ENCODE measurements around the gene FHAD1.

The FHAD1 gene

GRCh38 chr1:15248216-15248615 lies 1.2 kb downstream of the FHAD1 start:
- no peak for DNase-seq (ENCODE audit: low read depth, low spot score)

- DNase-seq (ENCODE audit: low read depth, low spot score): no peak
Observed at GRCh38 chr1:15249081-15249480, 2.1 kb downstream of the FHAD1 start.

GRCh38 chr1:15251857-15252835 lies 5.1 kb downstream of the FHAD1 start:
- no peak for DNase-seq (ENCODE audit: low read depth, low spot score)

DNA sequence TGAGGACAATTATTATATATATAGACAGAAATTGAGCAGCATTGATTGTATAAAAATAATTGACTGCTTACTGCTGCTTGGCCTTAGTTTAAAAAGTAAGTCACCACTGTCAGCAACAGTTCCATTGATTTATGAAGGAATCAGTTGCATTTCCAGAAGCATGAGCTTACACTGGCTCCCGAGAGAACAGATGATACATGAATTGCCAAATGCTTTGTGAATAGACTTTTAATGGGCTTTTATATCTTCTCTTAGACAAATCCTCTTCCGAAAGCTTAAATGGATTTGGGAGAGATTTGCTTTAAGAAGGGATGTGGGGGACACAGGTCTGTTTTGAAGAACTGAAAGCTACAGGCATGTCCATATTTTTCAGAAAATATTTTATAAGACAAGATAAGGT lies 7.5 kb downstream of the FHAD1 start:
- DNase-seq (ENCODE audit: low read depth, low spot score): no peak

DNA sequence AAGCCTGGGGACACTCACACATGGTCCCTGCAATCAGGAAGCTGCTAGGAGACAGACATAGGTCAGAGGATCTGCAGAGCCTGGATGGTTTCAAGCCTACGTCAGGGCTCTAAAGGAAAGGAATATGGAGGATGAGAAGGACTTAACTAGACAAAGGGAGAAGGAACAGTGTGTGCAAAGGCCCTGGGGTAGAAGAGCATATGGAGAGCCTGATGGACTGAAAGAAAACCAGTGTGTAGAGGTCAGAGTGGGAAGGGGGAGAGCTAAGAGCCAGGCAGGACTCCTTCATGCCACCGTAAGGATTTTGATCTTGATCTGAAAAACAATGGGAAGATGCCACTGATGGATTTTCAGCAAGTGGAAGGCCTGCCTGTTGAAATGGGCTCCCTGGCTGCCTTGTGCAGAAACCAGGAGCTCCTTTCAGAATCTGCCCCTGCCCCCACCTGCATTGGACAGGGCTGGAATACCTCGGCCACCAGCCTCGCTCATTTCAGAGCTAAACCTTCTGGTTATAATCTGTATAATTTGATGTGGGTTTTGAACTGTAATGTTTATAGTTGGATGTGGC lies 8.6 kb downstream of the FHAD1 start:
- DNase-seq (ENCODE audit: low read depth, low spot score): no peak

GRCh38 chr1:15256584-15256983 lies 9.6 kb downstream of the FHAD1 start:
- DNase-seq (ENCODE audit: low read depth, low spot score): no peak

DNA sequence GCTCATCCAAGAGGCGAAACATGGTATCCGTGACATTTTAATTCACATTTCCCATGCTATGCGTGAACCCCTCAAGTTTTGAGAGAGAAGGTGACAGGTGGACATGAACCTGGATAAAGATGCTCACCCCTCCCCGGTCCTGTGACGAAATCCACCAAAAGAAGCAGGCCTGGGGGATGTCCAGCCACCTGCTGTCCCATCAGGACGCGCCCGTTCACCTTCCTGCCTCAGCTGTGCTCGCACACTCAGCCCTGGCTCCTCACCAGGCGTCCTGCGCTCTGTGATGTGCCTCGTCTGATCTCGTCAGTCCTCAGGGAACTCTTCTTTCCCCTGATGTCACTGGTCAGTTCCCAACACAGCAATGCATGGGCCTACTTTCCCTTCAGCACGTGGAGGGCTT lies 10.3 kb downstream of the FHAD1 start:
- DNase-seq (ENCODE audit: low read depth, low spot score): no peak

DNA sequence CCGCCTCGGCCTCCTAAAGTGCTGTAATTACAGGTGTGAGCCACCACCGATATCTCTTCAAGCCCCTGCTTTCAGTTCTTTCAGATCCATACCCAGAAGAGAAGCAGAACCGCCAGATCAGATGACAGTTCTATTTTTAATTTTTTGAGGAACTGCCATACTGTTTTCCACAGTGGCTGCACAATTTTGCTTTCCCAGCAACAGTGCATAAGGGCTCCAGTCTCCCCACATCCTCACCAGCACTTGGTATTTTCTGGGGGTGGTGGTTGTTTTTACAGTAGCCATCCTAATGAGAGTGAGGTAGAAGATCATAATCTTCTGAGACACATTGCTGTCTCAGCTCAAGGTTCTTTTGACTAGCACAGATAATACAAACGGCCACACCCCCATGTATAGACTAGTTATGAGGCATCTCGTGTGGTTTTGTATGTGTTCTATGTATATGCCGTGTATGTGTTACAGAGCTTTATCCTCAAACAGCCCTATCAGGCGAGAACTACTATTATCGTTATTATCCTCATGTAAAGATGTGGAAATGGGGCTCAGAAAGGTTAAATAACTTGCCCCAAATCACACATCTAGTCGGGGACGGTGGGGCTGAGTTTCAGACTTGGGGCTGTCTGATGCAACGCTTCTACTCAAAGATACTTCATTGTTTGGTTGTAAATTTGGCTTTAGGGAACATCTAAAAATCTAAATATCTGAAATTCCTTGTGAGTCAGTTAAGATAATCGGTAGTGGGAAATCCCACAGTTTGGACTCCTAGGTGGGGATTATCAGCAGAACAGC lies 12.0 kb downstream of the FHAD1 start:
- DNase-seq (ENCODE audit: low read depth, low spot score): no peak

DNA sequence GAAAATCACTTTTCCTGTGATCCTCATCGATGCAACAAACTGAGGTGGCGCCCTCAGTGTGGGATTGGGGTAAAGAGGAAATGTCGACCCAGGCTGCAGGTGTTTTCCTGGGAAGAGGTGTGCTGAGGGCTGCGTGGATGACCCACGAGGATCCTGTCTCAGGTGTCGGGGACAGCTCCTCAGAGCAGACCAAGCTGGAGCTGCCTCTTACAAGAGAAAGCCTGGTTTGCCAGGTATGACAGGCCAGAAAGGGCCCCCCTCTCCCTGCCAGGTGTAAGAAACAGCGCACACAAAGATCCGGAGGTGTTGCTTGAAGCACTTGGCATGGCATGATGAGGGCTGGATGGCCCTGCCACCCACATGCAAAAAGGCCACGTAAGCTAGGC lies 12.6 kb downstream of the FHAD1 start:
- DNase-seq (ENCODE audit: low read depth, low spot score): no peak

- no peak for DNase-seq (ENCODE audit: low read depth, low spot score)
Observed at GRCh38 chr1:15260418-15261154, 13.6 kb downstream of the FHAD1 start.

DNA sequence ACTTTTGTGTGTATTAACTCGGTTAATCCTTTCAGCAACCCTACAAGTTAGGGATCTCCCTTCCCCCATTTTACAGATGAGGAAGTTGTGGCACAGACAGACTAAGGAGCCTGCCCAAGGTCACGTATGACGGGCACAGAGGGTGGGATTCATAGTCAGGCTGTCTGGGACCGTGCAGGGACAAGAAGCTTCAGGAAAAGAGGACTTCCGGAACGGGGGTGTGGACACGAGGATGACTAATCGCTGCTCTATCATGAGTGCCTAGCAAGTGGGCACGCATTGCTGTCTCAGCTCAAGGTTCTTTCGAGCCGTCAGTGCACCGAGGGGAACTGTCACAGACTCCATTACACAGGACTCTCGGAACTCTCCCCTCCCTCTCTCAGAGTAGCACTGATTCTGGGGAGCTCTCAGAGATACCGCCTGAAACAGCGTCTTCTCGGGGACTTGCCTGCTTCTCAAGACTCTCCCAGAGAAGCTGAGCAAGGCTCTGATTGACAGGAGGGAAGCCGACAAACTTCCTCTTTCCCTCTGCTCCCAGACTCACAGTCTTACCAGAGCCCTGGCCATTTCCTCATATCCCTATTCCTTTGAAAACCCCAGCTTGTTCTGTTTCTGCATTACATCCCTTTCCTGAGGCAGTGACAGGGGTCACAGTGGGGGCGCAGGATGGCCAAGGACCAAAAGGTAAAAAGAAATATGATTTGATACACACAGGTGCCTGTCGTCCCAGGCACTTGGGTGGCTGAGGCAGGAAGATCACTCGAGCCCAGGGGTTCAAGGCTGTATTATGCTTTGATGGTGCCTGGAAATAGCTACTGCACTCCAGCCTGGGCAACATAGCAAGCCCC lies 14.4 kb downstream of the FHAD1 start:
- DNase-seq (ENCODE audit: low read depth, low spot score): no peak

DNA sequence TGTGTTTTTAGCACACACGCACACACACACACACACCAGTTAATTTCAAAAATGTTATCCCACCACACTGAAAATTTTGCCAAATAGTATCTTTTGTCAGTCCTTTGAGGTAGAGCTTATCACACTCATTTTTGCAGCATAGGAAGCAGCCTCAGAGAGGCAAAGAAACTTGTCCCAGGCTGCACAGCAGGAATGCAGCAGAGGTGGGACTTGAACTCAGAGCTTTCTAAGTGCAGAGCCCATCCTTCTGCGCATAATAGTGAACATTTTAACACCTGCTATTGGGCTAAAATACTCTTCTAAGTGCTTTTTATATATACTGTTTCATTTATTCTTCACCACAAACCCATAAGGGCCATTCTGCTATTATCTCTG lies 15.0 kb downstream of the FHAD1 start:
- DNase-seq (ENCODE audit: low read depth, low spot score): no peak

GRCh38 chr1:15262706-15263105 lies 15.7 kb downstream of the FHAD1 start:
- no peak for DNase-seq (ENCODE audit: low read depth, low spot score)

DNA sequence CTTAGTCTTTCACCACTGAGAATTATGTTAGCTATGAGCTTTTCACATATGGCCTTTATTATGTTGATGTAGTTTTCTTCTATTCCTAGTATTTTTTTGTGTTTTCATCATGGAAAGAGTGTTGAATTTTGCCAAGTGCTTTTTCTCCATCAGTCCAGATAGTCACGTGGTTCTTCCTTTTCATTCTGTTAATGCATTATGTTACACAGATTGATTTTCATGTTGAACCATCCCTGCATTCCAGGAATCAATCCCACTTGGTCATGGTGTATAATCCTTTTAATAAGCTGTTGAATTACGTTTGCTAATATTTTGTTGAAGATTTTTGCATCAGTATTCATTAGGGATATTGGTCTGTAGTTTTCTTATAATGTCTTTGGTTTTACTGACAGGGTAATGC lies 17.7 kb downstream of the FHAD1 start:
- DNase-seq (ENCODE audit: low read depth, low spot score): no peak

DNA sequence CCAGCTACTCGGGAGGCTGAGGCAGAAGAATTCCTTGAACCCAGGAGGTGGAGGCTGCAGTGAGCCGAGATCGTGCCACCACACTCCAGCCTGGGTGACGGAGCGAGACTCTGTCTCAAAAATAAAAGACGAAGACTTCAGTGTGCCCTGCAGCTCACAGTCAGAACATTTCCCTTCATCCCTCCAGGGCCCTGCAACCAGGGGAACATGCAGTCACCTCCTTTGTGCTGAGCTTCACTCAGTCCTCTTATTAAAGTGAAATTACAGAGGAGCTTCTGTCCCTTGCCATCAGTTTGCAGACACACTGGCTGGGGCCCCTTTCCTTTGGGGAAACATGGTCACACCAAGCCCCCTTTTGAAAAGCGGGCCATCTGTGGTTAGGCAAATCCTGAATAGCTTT lies 24.2 kb downstream of the FHAD1 start:
- DNase-seq (ENCODE audit: low read depth, low spot score): no peak

DNA sequence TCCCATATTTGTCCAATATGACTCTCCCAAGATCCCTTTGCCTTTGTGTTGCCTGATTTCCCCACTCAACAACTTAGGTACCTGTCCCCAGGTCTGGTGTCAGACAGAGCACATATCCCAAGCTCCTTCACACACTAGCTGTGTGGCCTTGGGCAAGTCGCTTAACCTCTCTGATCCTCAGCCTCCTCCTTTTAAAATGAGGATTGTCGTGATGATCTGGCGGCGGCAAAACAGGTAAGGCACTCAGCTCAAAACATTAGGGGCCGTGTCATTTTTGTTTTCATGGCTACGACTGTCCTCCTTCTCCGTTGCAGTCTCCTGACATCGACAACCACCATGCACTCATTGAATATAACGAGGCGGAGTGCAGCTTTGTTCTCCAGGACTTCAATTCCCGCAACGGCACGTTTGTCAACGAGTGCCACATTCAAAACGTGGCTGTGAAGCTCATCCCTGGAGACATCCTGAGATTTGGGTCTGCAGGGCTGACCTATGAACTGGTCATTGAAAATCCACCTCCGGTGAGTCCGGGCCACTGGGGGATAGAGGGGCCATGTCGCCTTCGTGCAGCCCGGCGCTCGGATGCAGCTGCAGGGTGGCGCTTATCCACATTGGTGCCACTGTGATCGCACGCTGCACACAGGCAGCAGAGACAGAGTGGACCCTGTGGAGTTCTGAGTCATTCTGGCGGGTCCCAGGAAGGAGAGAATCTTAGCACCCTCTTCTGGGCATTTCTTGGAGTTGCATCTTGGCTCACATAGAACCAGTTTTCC lies 25.2 kb downstream of the FHAD1 start:
- DNase-seq (ENCODE audit: low read depth, low spot score): peak; percentile 33

GRCh38 chr1:15272782-15273127 lies 25.7 kb downstream of the FHAD1 start:
- no peak for DNase-seq (ENCODE audit: low read depth, low spot score)

DNA sequence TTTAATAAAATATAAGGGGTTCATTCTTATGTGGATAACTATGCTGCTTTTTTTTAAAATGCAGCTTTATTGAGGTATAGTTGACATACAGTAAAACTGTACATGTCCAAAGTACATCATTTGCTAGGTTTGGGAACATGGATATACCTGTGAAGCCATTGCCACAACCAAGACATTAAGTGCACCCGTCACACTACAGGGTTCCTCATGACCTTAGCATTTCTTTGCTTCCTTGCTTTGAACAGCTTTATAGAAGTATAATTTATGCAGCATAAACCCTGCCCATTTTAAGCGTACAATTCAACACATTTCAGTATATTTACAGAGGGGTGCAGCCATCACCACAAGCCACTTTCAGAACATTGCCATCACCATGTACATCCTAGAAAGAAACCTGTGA lies 26.3 kb downstream of the FHAD1 start:
- no peak for DNase-seq (ENCODE audit: low read depth, low spot score)

GRCh38 chr1:15275921-15276683 lies 29.1 kb downstream of the FHAD1 start:
- no peak for DNase-seq (ENCODE audit: low read depth, low spot score)
